GM12801 (cell line): ENCODE data around the gene NOD2.

Experiments used
- TF ChIP-seq, protein P1 (sequence below): IDR thresholded peaks from one replicate; pipeline ENCODE4 v1.5.1; 2011; ENCODE audit warnings: control low read depth; ENCODE audit not compliant: insufficient read length; ENCODE audit errors: extremely low read depth

The NOD2 gene

DNA sequence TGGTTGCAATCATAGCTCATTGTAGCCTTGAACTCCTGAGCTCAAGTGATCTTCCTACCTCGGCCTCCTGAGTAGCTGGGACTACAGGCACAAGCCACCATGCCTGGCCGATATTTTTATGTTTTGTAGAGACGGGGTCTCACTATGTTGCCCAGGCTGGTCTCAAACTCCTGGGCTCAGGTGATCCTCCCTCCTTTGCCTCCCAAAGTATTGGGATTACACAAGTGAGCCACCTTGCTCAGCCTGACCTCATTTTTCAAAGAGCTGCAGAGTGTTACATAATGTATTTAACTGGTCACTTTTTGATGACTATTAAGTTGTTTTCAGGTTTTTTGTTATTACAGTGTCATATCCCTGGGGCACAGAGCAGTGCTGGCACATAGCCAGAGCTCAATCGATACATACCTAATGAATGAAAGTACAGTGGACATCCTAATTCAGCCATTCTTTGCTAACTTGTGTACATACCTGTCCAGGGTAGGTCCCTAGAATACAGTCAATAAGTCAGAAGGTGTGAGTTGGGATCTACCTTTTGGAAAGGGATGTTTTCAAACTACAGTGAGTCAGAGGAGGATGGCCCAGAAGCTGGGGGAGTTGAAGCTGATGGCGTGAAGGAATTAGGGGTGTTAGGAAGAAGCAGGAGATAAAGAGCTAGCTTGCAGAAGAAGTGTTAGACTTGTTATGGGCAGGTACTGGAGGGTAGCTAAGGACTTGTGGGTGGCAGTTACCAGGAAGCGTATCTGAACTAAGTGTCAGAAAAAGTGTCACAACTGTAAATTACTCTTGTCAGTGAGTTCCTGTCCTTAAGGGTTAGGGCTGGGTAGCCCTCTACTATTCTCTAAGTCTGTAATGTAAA is 28.4 kb downstream of the NOD2 start:
- TF ChIP-seq, protein P1, sequence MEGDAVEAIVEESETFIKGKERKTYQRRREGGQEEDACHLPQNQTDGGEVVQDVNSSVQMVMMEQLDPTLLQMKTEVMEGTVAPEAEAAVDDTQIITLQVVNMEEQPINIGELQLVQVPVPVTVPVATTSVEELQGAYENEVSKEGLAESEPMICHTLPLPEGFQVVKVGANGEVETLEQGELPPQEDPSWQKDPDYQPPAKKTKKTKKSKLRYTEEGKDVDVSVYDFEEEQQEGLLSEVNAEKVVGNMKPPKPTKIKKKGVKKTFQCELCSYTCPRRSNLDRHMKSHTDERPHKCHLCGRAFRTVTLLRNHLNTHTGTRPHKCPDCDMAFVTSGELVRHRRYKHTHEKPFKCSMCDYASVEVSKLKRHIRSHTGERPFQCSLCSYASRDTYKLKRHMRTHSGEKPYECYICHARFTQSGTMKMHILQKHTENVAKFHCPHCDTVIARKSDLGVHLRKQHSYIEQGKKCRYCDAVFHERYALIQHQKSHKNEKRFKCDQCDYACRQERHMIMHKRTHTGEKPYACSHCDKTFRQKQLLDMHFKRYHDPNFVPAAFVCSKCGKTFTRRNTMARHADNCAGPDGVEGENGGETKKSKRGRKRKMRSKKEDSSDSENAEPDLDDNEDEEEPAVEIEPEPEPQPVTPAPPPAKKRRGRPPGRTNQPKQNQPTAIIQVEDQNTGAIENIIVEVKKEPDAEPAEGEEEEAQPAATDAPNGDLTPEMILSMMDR = no peak

DNA sequence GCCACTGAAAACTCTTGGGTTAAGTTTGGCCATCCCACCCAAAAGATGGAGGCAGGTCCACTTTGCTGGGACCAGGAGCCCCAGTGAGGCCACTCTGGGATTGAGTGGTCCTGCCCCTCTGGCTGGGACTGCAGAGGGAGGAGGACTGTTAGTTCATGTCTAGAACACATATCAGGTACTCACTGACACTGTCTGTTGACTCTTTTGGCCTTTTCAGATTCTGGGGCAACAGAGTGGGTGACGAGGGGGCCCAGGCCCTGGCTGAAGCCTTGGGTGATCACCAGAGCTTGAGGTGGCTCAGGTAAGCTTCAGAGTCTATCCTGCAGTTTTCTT is 29.0 kb downstream of the NOD2 start:
- TF ChIP-seq, protein P1 = no peak

GRCh38 chr16:50722960-50723359 is 29.6 kb downstream of the NOD2 start:
- TF ChIP-seq, protein P1 = no peak

- TF ChIP-seq, protein P1 = no peak
Observed at GRCh38 chr16:50724306-50724705, 30.9 kb downstream of the NOD2 start.

GRCh38 chr16:50731130-50731988 is 38.0 kb downstream of the NOD2 start:
- TF ChIP-seq, protein P1 = no peak

DNA sequence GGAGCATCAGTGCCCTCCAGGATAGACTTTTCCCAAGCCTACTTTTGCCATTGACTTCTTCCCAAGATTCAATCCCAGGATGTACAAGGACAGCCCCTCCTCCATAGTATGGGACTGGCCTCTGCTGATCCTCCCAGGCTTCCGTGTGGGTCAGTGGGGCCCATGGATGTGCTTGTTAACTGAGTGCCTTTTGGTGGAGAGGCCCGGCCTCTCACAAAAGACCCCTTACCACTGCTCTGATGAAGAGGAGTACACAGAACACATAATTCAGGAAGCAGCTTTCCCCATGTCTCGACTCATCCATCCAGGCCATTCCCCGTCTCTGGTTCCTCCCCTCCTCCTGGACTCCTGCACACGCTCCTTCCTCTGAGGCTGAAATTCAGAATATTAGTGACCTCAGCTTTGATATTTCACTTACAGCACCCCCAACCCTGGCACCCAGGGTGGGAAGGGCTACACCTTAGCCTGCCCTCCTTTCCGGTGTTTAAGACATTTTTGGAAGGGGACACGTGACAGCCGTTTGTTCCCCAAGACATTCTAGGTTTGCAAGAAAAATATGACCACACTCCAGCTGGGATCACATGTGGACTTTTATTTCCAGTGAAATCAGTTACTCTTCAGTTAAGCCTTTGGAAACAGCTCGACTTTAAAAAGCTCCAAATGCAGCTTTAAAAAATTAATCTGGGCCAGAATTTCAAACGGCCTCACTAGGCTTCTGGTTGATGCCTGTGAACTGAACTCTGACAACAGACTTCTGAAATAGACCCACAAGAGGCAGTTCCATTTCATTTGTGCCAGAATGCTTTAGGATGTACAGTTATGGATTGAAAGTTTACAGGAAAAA is 38.8 kb downstream of the NOD2 start:
- TF ChIP-seq, protein P1 = no peak

- TF ChIP-seq, protein P1 = no peak
Observed at GRCh38 chr16:50733468-50733867, 40.1 kb downstream of the NOD2 start.
